22Rv1 (cell line): ENCODE measurements around the gene ILRUN.

ENCODE experiments used
- H3K27ac ChIP-seq: fragments of 450-650 bp; 2 replicates; pipeline ENCODE4 v1.5.1; 2017
- ZFX ChIP-seq: fragments of 450-650 bp; IDR thresholded peaks from 2 replicates; pipeline ENCODE4 v1.6.1; 2017; ENCODE audit warnings: antibody characterized with exemption, borderline replicate concordance
- TF ChIP-seq, protein P1 (sequence below): fragments of 450-650 bp; IDR thresholded peaks from 2 replicates; pipeline ENCODE4 v1.5.1; 2017; ENCODE audit warnings: mild to moderate bottlenecking

The ILRUN gene

GRCh38 chr6:34729631-34730470, 33.3 kb upstream of the ILRUN start:
- no peak overlapping the region for H3K27ac ChIP-seq
- no peak for TF ChIP-seq ZFX
- TF ChIP-seq, protein P1, sequence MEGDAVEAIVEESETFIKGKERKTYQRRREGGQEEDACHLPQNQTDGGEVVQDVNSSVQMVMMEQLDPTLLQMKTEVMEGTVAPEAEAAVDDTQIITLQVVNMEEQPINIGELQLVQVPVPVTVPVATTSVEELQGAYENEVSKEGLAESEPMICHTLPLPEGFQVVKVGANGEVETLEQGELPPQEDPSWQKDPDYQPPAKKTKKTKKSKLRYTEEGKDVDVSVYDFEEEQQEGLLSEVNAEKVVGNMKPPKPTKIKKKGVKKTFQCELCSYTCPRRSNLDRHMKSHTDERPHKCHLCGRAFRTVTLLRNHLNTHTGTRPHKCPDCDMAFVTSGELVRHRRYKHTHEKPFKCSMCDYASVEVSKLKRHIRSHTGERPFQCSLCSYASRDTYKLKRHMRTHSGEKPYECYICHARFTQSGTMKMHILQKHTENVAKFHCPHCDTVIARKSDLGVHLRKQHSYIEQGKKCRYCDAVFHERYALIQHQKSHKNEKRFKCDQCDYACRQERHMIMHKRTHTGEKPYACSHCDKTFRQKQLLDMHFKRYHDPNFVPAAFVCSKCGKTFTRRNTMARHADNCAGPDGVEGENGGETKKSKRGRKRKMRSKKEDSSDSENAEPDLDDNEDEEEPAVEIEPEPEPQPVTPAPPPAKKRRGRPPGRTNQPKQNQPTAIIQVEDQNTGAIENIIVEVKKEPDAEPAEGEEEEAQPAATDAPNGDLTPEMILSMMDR = no peak

- H3K27ac ChIP-seq = no peak overlapping the region
- TF ChIP-seq, protein P1 = no peak
- TF ChIP-seq ZFX = no peak
Measured at GRCh38 chr6:34726055-34726454, 29.5 kb upstream of the ILRUN start.

GRCh38 chr6:34723203-34723602, 26.6 kb upstream of the ILRUN start:
- no peak for TF ChIP-seq ZFX
- TF ChIP-seq, protein P1 = no peak

GRCh38 chr6:34722451-34722850, 25.9 kb upstream of the ILRUN start:
- H3K27ac ChIP-seq = no peak overlapping the region
- TF ChIP-seq, protein P1 = no peak
- no peak for TF ChIP-seq ZFX

More at GRCh38 chr6:34723203-34723602, 26.6 kb upstream of the ILRUN start:
- no peak overlapping the region for H3K27ac ChIP-seq

- peak overlapping the region; percentile 74 for H3K27ac ChIP-seq
Measured at GRCh38 chr6:34720160-34720559, 23.6 kb upstream of the ILRUN start.

DNA sequence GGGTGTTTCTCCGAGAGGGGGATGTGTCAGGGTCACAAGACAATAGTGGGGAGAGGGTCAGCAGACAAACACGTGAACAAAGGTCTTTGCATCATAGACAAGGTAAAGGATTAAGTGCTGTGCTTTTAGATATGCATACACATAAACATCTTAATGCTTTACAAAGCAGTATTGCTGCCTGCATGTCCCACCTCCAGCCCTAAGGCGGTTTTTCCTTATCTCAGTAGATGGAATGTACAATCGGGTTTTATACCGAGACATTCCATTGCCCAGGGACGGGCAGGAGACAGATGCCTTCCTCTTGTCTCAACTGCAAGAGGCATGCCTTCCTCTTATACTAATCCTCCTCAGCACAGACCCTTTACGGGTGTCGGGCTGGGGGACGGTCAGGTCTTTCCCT, 23.1 kb upstream of the ILRUN start:
- H3K27ac ChIP-seq = peak overlapping the region; percentile 74

DNA sequence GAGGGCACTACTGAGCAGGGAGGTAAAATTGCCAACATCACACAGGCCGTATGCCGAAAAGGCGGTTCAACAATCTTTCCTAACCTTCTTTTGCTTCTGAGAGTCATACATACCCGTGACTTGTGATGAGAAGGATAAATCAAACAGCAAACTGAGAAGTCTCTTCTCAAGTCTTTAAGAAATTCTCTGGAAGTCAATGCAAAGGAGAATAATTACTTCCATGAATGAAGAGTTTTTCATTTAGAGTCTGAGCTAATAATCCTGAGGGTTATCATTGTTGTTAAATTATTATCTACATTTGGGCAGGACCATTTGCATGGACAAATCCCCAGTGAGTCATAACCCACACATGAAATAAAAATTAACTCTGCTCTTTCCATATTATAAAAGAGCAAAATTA, 22.4 kb upstream of the ILRUN start:
- H3K27ac ChIP-seq = peak overlapping the region; percentile 74
- TF ChIP-seq, protein P1 = no peak
- TF ChIP-seq ZFX = no peak

- H3K27ac ChIP-seq = no peak overlapping the region
- TF ChIP-seq, protein P1 = no peak
- no peak for TF ChIP-seq ZFX
Measured at GRCh38 chr6:34717466-34717865, 20.9 kb upstream of the ILRUN start.
